Measurements from ENCODE around the gene KCNH1.

- TF ChIP-seq TAF1 (IDR thresholded peaks at IDR 0.05; ENCODE audit: low read depth), result no peak
- no peak for TF ChIP-seq REST (IDR thresholded peaks at IDR 0.05; ENCODE audit: low read depth)
- no peak for TF ChIP-seq EP300 (IDR thresholded peaks at IDR 0.05; ENCODE audit: borderline replicate concordance)
- TF ChIP-seq CEBPB (IDR thresholded peaks at IDR 0.05), result no peak
- no peak for TF ChIP-seq FOXM1 (IDR thresholded peaks at IDR 0.05; ENCODE audit: borderline replicate concordance, low read depth)
- no peak for TF ChIP-seq MAX (IDR thresholded peaks at IDR 0.05)
Observed at GRCh38 chr1:210900079-210900478, 233.9 kb downstream of the KCNH1 start.
